ENCODE results near the gene ARHGEF7. TPM values are rescaled to one million over a fixed set of nuclear protein-coding genes. Genes with fewer than 3 reads are reported as not detected.

The ARHGEF7 gene
- total RNA-seq, 2 experiments from 2014 or later, result 39.5 to 51.3 TPM

GRCh38 chr13:111184458-111185401, 69.6 kb downstream of the ARHGEF7 start:
- H3K9me2 ChIP-seq (ENCODE audit: insufficient read depth, low read length), result no peaks in the 10 kb centered on the region
- DNase-seq (ENCODE audit: low spot score), result peak; percentile 95
- H3K4me3 ChIP-seq (ENCODE audit: low read depth, low read length, poor library complexity, severe bottlenecking), result peak overlapping the region; percentile 69
- TF ChIP-seq EZH2phosphoT487 (IDR thresholded peaks at IDR 0.05; ENCODE audit: borderline replicate concordance, low read depth, low read length), result no peak
- TF ChIP-seq CTCF (conservative IDR thresholded peaks at IDR 0.05; ENCODE audit: low read length), result no peak
- intact Hi-C loops (cut with micrococcal nuclease; ENCODE audit: unreplicated experiment), result loop anchor here (1.0 to 10.0 kb wide), 5 partner anchors 18 to 470 kb away; partner anchors contain the start of genes ANKRD10 and ING1
- BruUV-seq (replicated peaks), result TSS peak; percentile 84
- ChIA-PET POLR2A (interaction anchor here (0.8 to 2.0 kb wide), 5 partner anchors 14 to 29 kb away, joined by 3 to 14 read pairs (median 7); no protein-coding TSS in a partner anchor), CTCF (ENCODE audit: unreplicated experiment) (no interaction called here)
- no peaks in the 10 kb centered on the region; the same call in 1 of the 2 replicates for H3K9me3 ChIP-seq (ENCODE audit: low read length)
- peaks cover 90% of the 10 kb centered on the region for H3K79me2 ChIP-seq (ENCODE audit: insufficient read depth, low read depth, low read length)
- H3K27ac ChIP-seq (ENCODE audit: low read depth, low read length, poor library complexity, severe bottlenecking), result peak overlapping the region; percentile 100
- H2AFZ ChIP-seq (ENCODE audit: low read length), result 0 out of 2 replicates have a peak overlapping the region, but pooled peaks have one; percentile 19
- peak overlapping the region; percentile 74 for H3K4me2 ChIP-seq (ENCODE audit: low read length)
- H3K36me3 ChIP-seq (ENCODE audit: insufficient read depth, low read length), result peaks cover 39% of the 10 kb centered on the region
- peaks cover 68% of the 10 kb centered on the region for H3K4me1 ChIP-seq (ENCODE audit: insufficient read depth, low read length, poor library complexity, severe bottlenecking)
- peaks cover 7% of the 10 kb centered on the region; the same call in 1 of the 2 replicates for H4K20me1 ChIP-seq (ENCODE audit: insufficient read depth, low read length)

- H2AFZ ChIP-seq (ENCODE audit: low read length), result no peak overlapping the region
- intact Hi-C loops (cut with micrococcal nuclease; ENCODE audit: unreplicated experiment), result loop anchor here (2.0 to 10.0 kb wide), 3 partner anchors 36 to 472 kb away; partner anchors contain the start of genes ANKRD10 and ING1
- H3K27ac ChIP-seq (ENCODE audit: low read depth, low read length, poor library complexity, severe bottlenecking), result peak overlapping the region; percentile 100
- TF ChIP-seq CTCF (conservative IDR thresholded peaks at IDR 0.05; ENCODE audit: low read length) (peak; percentile 21; the same call in 1 of the 2 replicates), EZH2phosphoT487 (IDR thresholded peaks at IDR 0.05; ENCODE audit: borderline replicate concordance, low read depth, low read length) (no peak)
- DNase-seq (ENCODE audit: low spot score), result peak; percentile 27
- ChIA-PET CTCF (ENCODE audit: unreplicated experiment) (no interaction called here), POLR2A (interaction anchor here (2.0 to 4.0 kb wide), 2 partner anchors 16 to 17 kb away, joined by 14 read pairs; no protein-coding TSS in a partner anchor)
- BruUV-seq (replicated peaks), result no TSS peak
- H3K79me2 ChIP-seq (ENCODE audit: insufficient read depth, low read depth, low read length), result peaks cover 89% of the 10 kb centered on the region
- H3K9me2 ChIP-seq (ENCODE audit: insufficient read depth, low read length), result no peaks in the 10 kb centered on the region
- H3K4me3 ChIP-seq (ENCODE audit: low read depth, low read length, poor library complexity, severe bottlenecking), result peak overlapping the region; percentile 69
- peaks cover 43% of the 10 kb centered on the region for H3K36me3 ChIP-seq (ENCODE audit: insufficient read depth, low read length)
- H3K4me2 ChIP-seq (ENCODE audit: low read length), result peak overlapping the region; percentile 74
- H3K4me1 ChIP-seq (ENCODE audit: insufficient read depth, low read length, poor library complexity, severe bottlenecking), result peaks cover 51% of the 10 kb centered on the region
- H3K9me3 ChIP-seq (ENCODE audit: low read length), result no peaks in the 10 kb centered on the region; the same call in 1 of the 2 replicates
- H4K20me1 ChIP-seq (ENCODE audit: insufficient read depth, low read length), result peaks cover 7% of the 10 kb centered on the region; the same call in 1 of the 2 replicates
Observed at GRCh38 chr13:111186305-111186935, 71.3 kb downstream of the ARHGEF7 start.
